Body of pancreas (tissue), 4 donors: ENCODE results near the gene TAF1D.

Experiments used
- CTCF ChIP-seq, 7 experiments: fragments of 450-650 bp in 4 of 7; fragments of 200-600 bp in 3 of 7; sonication (generic) in 3 of 7; IDR thresholded peaks; one replicate each; pipeline ENCODE4 v1.5.1; 2016 to 2019; ENCODE audit warnings: antibody characterized with exemption in 7 of 7
- POLR2A ChIP-seq, 3 donors: fragments of 450-650 bp; IDR thresholded peaks; one replicate each; pipeline ENCODE4 v1.6.1; 2016; ENCODE audit warnings: antibody characterized with exemption in 3 of 3, mild to moderate bottlenecking in 2 of 3

GRCh38 chr11:93751001-93751400 lies 9.7 kb upstream of the TAF1D start:
- TF ChIP-seq CTCF (IDR thresholded peaks at IDR 0.05) (no peak), POLR2A (IDR thresholded peaks at IDR 0.05) (no peak)
